ENCODE data around the gene RPL34. TPM values are rescaled to one million over a fixed set of nuclear protein-coding genes. Genes with fewer than 3 reads are reported as not detected.

The RPL34 gene
- total RNA-seq, 1 donor from 2014 or later, result 1,411 TPM

GRCh38 chr4:108637856-108638255 is 17.5 kb downstream of the RPL34 start:
- Mint-ChIP-seq H3K27ac (no peak overlapping the region), H3K4me1 (no peaks in the 10 kb centered on the region), H3K4me3 (no peak overlapping the region), H3K9me3 (no peaks in the 10 kb centered on the region), H3K27me3 (no peaks in the 10 kb centered on the region), H3K36me3 (ENCODE audit: low read depth) (peaks cover 41% of the 10 kb centered on the region)
- no peak for DNase-seq
- intact Hi-C loops (cut with micrococcal nuclease), result no loop called here

DNA sequence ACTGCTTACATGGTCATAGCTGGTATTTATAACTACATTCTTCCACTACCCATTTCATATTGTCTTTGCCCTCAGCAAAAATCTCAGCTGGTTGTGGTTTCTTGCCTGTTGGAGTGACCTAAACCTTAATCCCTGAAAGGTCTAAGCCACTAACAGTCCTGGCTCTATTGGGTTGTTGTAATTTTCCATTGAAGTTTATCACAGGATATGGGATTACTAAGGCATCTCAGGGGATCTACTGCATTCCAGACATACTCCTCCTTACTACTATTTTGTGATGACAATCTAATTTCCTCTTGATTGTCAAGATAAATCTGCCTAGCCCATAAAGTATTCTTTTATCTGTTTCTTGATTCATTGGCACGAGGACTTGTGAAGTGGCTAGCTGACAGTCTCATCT is 23.9 kb downstream of the RPL34 start:
- intact Hi-C loops (cut with micrococcal nuclease), result no loop called here
- H3K4me1 Mint-ChIP-seq, result no peaks in the 10 kb centered on the region
- no peaks in the 10 kb centered on the region for H3K27me3 Mint-ChIP-seq
- H3K36me3 Mint-ChIP-seq (ENCODE audit: low read depth), result peaks cover 12% of the 10 kb centered on the region
- H3K4me3 Mint-ChIP-seq, result no peak overlapping the region
- H3K9me3 Mint-ChIP-seq, result no peaks in the 10 kb centered on the region
- no peak overlapping the region for H3K27ac Mint-ChIP-seq
- no peak for DNase-seq

GRCh38 chr4:108646706-108647105 is 26.3 kb downstream of the RPL34 start:
- Mint-ChIP-seq H3K4me3 (no peak overlapping the region), H3K27me3 (no peaks in the 10 kb centered on the region), H3K27ac (no peak overlapping the region), H3K4me1 (peaks cover 6% of the 10 kb centered on the region), H3K36me3 (ENCODE audit: low read depth) (peaks cover 7% of the 10 kb centered on the region), H3K9me3 (no peaks in the 10 kb centered on the region)
- intact Hi-C loops (cut with micrococcal nuclease), result no loop called here
- peak; percentile 45 for DNase-seq

DNA sequence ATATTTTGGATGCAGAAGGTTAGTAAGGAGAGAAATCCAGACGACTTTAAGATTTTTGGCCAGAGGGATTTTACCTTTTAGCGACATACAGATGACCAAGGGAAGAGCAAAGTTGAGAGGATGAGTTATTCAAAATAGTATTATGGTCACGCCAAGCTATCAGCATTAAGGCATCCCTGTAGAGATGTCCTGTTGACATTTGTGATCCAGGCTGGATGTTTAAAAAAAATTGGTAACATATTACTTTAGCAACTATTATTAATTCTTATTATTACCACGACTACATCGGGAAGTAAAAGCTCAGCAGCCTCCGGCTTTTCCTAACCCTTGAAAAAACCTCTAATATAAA is 29.5 kb downstream of the RPL34 start:
- H3K27me3 Mint-ChIP-seq, result no peaks in the 10 kb centered on the region
- H3K36me3 Mint-ChIP-seq (ENCODE audit: low read depth), result peaks cover 18% of the 10 kb centered on the region
- peak overlapping the region; percentile 95 for H3K4me3 Mint-ChIP-seq
- DNase-seq, result no peak
- peak overlapping the region; percentile 86 for H3K27ac Mint-ChIP-seq
- H3K9me3 Mint-ChIP-seq, result no peaks in the 10 kb centered on the region
- H3K4me1 Mint-ChIP-seq, result peaks cover 21% of the 10 kb centered on the region
- intact Hi-C loops (cut with micrococcal nuclease), result loop anchor here (1.0 to 10.0 kb wide), 4 partner anchors 30 to 1165 kb away; partner anchors contain the start of genes GAR1, HADH and RPL34

GRCh38 chr4:108650212-108651013 is 30.0 kb downstream of the RPL34 start, which contains the start of gene OSTC:
OSTC (plus strand) TSS chr4:108650599; CDS start chr4:108650656, 57 bp downstream.
- DNase-seq, result peak; percentile 98
- H3K9me3 Mint-ChIP-seq, result no peaks in the 10 kb centered on the region
- H3K4me1 Mint-ChIP-seq, result peaks cover 21% of the 10 kb centered on the region
- H3K27ac Mint-ChIP-seq, result peak within 1 kb of the TSS; percentile 86
- no peaks in the 10 kb centered on the region for H3K27me3 Mint-ChIP-seq
- intact Hi-C loops (cut with micrococcal nuclease), result loop anchor here (1.0 to 10.0 kb wide), 4 partner anchors 30 to 1164 kb away; partner anchors contain the start of genes GAR1, HADH and RPL34
- H3K36me3 Mint-ChIP-seq (ENCODE audit: low read depth), result peaks cover 18% of the 10 kb centered on the region
- H3K4me3 Mint-ChIP-seq, result peak within 1 kb of the TSS; percentile 95

GRCh38 chr4:108651014-108651791 is 30.8 kb downstream of the RPL34 start:
- no peaks in the 10 kb centered on the region for H3K27me3 Mint-ChIP-seq
- DNase-seq, result no peak
- H3K27ac Mint-ChIP-seq, result peak overlapping the region; percentile 86
- intact Hi-C loops (cut with micrococcal nuclease), result loop anchor here (10.0 kb wide), 2 partner anchors 754 to 1164 kb away; partner anchors contain the start of gene GAR1
- peaks cover 21% of the 10 kb centered on the region for H3K4me1 Mint-ChIP-seq
- H3K4me3 Mint-ChIP-seq, result peak overlapping the region; percentile 95
- peaks cover 23% of the 10 kb centered on the region for H3K36me3 Mint-ChIP-seq (ENCODE audit: low read depth)
- no peaks in the 10 kb centered on the region for H3K9me3 Mint-ChIP-seq

DNA sequence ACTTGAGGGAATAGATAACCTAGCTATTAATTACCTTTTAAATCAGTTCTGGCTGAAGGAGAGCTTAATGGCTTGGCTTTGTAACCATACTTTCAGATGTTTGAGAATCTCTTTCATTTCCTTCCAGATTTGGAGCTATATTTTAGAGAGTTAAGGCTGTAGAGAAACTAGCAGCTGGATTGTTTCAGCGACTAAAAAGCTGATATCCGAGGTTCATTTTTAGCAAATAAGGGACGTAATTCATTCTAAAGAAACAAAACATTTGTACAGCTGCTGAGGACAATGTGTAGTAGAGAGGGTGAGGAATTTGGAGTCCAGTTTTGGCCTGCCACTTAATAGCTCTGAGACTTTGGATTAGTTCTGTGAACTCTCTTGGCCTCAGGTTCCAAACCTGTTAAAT is 42.3 kb downstream of the RPL34 start:
- Mint-ChIP-seq H3K27me3 (no peaks in the 10 kb centered on the region), H3K9me3 (no peaks in the 10 kb centered on the region), H3K36me3 (ENCODE audit: low read depth) (peaks cover 54% of the 10 kb centered on the region), H3K27ac (no peak overlapping the region), H3K4me3 (no peak overlapping the region), H3K4me1 (no peaks in the 10 kb centered on the region)
- no peak for DNase-seq
- intact Hi-C loops (cut with micrococcal nuclease), result no loop called here

DNA sequence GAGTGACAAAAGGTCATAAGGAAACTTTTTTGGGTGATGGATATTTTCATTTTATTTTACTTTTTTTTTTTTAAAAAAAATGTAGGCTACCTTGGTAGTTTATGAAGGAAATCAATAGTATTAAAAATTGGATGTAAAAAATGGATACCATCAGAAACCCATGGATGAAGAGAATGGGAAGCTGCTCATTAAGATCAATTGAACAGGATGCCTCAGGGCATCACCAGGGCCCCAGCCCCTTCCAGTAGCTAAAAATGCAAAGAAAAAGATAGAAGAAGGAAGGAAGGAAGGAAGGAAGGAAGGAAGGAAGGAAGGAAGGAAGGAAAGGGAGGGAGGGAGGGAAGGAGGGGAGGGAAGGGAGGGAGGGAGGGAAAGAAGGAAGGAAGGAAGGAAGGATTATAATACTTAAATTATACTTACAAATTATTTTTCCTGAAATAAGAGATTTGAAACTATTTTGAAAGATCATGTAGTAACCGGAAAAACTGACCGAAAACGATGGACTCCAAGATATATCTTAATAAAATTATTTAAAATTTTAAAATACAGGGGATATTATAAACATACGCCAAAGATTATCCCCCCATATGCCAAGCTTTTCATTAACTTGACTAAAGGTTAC is 54.1 kb downstream of the RPL34 start:
- H3K27ac Mint-ChIP-seq, result no peak overlapping the region
- no peak for DNase-seq
- no peak overlapping the region for H3K4me3 Mint-ChIP-seq
- intact Hi-C loops (cut with micrococcal nuclease), result no loop called here
- peaks cover 3% of the 10 kb centered on the region for H3K4me1 Mint-ChIP-seq
- no peaks in the 10 kb centered on the region for H3K27me3 Mint-ChIP-seq
- no peaks in the 10 kb centered on the region for H3K9me3 Mint-ChIP-seq
- peaks cover 21% of the 10 kb centered on the region for H3K36me3 Mint-ChIP-seq (ENCODE audit: low read depth)

Other genes starting within 250 kb of the RPL34 start
- gene OSTC, start 30.0 kb downstream of the RPL34 start, total RNA-seq, result 91.2 and 93.3 TPM in 2 replicates
- gene ETNPPL, start 142.5 kb downstream of the RPL34 start, total RNA-seq, result not detected in 2 replicates